ENCODE results near the gene LRIT2.

- no peak for TF ChIP-seq POLR2A (IDR thresholded peaks at IDR 0.05; ENCODE audit: low read length)
- TF ChIP-seq GATA1 (IDR thresholded peaks at IDR 0.05; ENCODE audit: low read depth, low read length) = no peak
These were observed 10.6 kb downstream of the LRIT2 start for GRCh38 chr10:84214612-84215235.

Measured in erythroblast (primary cell).